Measurements from ENCODE around the gene LTBP1. TPM values are rescaled to one million over a fixed set of nuclear protein-coding genes. Genes with fewer than 3 reads are reported as not detected.
"Not testable (repeated sequence)": the region's sequence is repeated elsewhere in the genome, so short reads cannot be mapped to it uniquely, and the experiment has no call there.

The LTBP1 gene
- 8.7 and 13.0 TPM in 2 replicates for total RNA-seq (2014; rRNA removed; shearing (Covaris generic))

- Histone ChIP-seq H3K4me3 (peak within 1 kb of the TSS; percentile 84), H3K36me3 (no peaks in the 10 kb centered on the region), H3K4me1 (replicated peaks) (peaks cover 14% of the 10 kb centered on the region), H3K9me3 (replicated peaks) (no peaks in the 10 kb centered on the region), H3K27me3 (replicated peaks) (no peaks in the 10 kb centered on the region; the same call in 1 of the 2 replicates), H3K27ac (no peak within 1 kb of the TSS)
- peak; percentile 67 to 72 for DNase-seq (ENCODE audit: low read depth in 1 of 2, low spot score in 2 of 2)
These were observed at the start of gene LTBP1 for GRCh38 chr2:32946314-32947075. LTBP1 (plus strand) TSS chr2:32946953; CDS start chr2:32947325, 372 bp downstream.

- Histone ChIP-seq H3K4me3 (no peak overlapping the region), H3K4me1 (replicated peaks) (peaks cover 8% of the 10 kb centered on the region; the same call in 1 of the 2 replicates), H3K36me3 (no peaks in the 10 kb centered on the region), H3K27ac (no peak overlapping the region), H3K27me3 (replicated peaks) (no peaks in the 10 kb centered on the region), H3K9me3 (replicated peaks) (no peaks in the 10 kb centered on the region)
- no peak for DNase-seq (ENCODE audit: low read depth in 1 of 2, low spot score in 2 of 2)
These were observed 46.3 kb upstream of the LTBP1 start for GRCh38 chr2:32900246-32900973.

GRCh38 chr2:32901313-32901712 lies 45.4 kb upstream of the LTBP1 start:
- H3K4me1 ChIP-seq (replicated peaks), result peaks cover 8% of the 10 kb centered on the region; the same call in 1 of the 2 replicates
- no peaks in the 10 kb centered on the region for H3K36me3 ChIP-seq
- no peaks in the 10 kb centered on the region for H3K27me3 ChIP-seq (replicated peaks)
- no peaks in the 10 kb centered on the region for H3K9me3 ChIP-seq (replicated peaks)
- no peak for DNase-seq (ENCODE audit: low read depth in 1 of 2, low spot score in 2 of 2)
- no peak overlapping the region for H3K4me3 ChIP-seq
- no peak overlapping the region for H3K27ac ChIP-seq

GRCh38 chr2:32902174-32902573 lies 44.6 kb upstream of the LTBP1 start:
- no peak overlapping the region for H3K4me3 ChIP-seq
- H3K9me3 ChIP-seq (replicated peaks), result no peaks in the 10 kb centered on the region
- no peaks in the 10 kb centered on the region for H3K36me3 ChIP-seq
- H3K4me1 ChIP-seq (replicated peaks), result peaks cover 8% of the 10 kb centered on the region; the same call in 1 of the 2 replicates
- no peak for DNase-seq (ENCODE audit: low read depth in 1 of 2, low spot score in 2 of 2)
- H3K27me3 ChIP-seq (replicated peaks), result no peaks in the 10 kb centered on the region
- H3K27ac ChIP-seq, result no peak overlapping the region

- Histone ChIP-seq H3K4me3 (no peak overlapping the region), H3K9me3 (replicated peaks) (no peaks in the 10 kb centered on the region), H3K4me1 (replicated peaks) (peaks cover 8% of the 10 kb centered on the region; the same call in 1 of the 2 replicates), H3K27ac (no peak overlapping the region), H3K27me3 (replicated peaks) (no peaks in the 10 kb centered on the region), H3K36me3 (no peaks in the 10 kb centered on the region)
- DNase-seq (ENCODE audit: low read depth in 1 of 2, low spot score in 2 of 2), result peak in 1 of 2 experiments; percentile 39
These were observed 43.8 kb upstream of the LTBP1 start for GRCh38 chr2:32902986-32903385.

GRCh38 chr2:32904074-32904473 lies 42.7 kb upstream of the LTBP1 start:
- H3K4me1 ChIP-seq (replicated peaks), result peaks cover 8% of the 10 kb centered on the region; the same call in 1 of the 2 replicates
- no peaks in the 10 kb centered on the region for H3K9me3 ChIP-seq (replicated peaks)
- no peak overlapping the region for H3K4me3 ChIP-seq
- no peak overlapping the region for H3K27ac ChIP-seq
- no peak for DNase-seq (ENCODE audit: low read depth in 1 of 2, low spot score in 2 of 2)
- no peaks in the 10 kb centered on the region for H3K27me3 ChIP-seq (replicated peaks)
- H3K36me3 ChIP-seq, result no peaks in the 10 kb centered on the region

GRCh38 chr2:32904751-32905150 lies 42.0 kb upstream of the LTBP1 start:
- H3K36me3 ChIP-seq, result no peaks in the 10 kb centered on the region
- peaks cover 8% of the 10 kb centered on the region; the same call in 1 of the 2 replicates for H3K4me1 ChIP-seq (replicated peaks)
- no peaks in the 10 kb centered on the region for H3K9me3 ChIP-seq (replicated peaks)
- H3K27me3 ChIP-seq (replicated peaks), result no peaks in the 10 kb centered on the region
- no peak overlapping the region for H3K4me3 ChIP-seq
- no peak for DNase-seq (ENCODE audit: low read depth in 1 of 2, low spot score in 2 of 2)
- no peak overlapping the region for H3K27ac ChIP-seq

- Histone ChIP-seq H3K4me3 (no peak overlapping the region), H3K9me3 (replicated peaks) (no peaks in the 10 kb centered on the region), H3K27ac (no peak overlapping the region; the same call in 1 of the 2 replicates), H3K36me3 (no peaks in the 10 kb centered on the region), H3K27me3 (replicated peaks) (no peaks in the 10 kb centered on the region), H3K4me1 (replicated peaks) (peaks cover 8% of the 10 kb centered on the region; the same call in 1 of the 2 replicates)
- DNase-seq (ENCODE audit: low read depth in 1 of 2, low spot score in 2 of 2), result no peak
These were observed 41.5 kb upstream of the LTBP1 start for GRCh38 chr2:32905270-32905669.

GRCh38 chr2:32910883-32911598 lies 35.7 kb upstream of the LTBP1 start:
- H3K4me3 ChIP-seq, result no peak overlapping the region
- H3K27me3 ChIP-seq (replicated peaks), result no peaks in the 10 kb centered on the region
- no peak overlapping the region for H3K27ac ChIP-seq
- no peaks in the 10 kb centered on the region for H3K9me3 ChIP-seq (replicated peaks)
- no peaks in the 10 kb centered on the region for H3K36me3 ChIP-seq
- DNase-seq (ENCODE audit: low read depth in 1 of 2, low spot score in 2 of 2), result no peak
- H3K4me1 ChIP-seq (replicated peaks), result no peaks in the 10 kb centered on the region

GRCh38 chr2:32915694-32916093 lies 31.1 kb upstream of the LTBP1 start:
- DNase-seq (ENCODE audit: low read depth in 1 of 2, low spot score in 2 of 2), result no peak
- H3K4me1 ChIP-seq (replicated peaks), result peaks cover 4% of the 10 kb centered on the region

GRCh38 chr2:32918774-32919173 lies 28.0 kb upstream of the LTBP1 start:
- no peaks in the 10 kb centered on the region for H3K36me3 ChIP-seq
- no peak overlapping the region for H3K4me3 ChIP-seq
- no peaks in the 10 kb centered on the region for H3K27me3 ChIP-seq (replicated peaks)
- peak in 1 of 2 experiments; percentile 36 for DNase-seq (ENCODE audit: low read depth in 1 of 2, low spot score in 2 of 2)
- H3K4me1 ChIP-seq (replicated peaks), result peaks cover 4% of the 10 kb centered on the region
- H3K27ac ChIP-seq, result no peak overlapping the region
- H3K9me3 ChIP-seq (replicated peaks), result no peaks in the 10 kb centered on the region

More at GRCh38 chr2:32915694-32916093, 31.1 kb upstream of the LTBP1 start:
- Histone ChIP-seq H3K36me3 (no peaks in the 10 kb centered on the region), H3K27ac (no peak overlapping the region), H3K27me3 (replicated peaks) (no peaks in the 10 kb centered on the region), H3K4me3 (no peak overlapping the region), H3K9me3 (replicated peaks) (no peaks in the 10 kb centered on the region)

- H3K27ac ChIP-seq; H3K4me3 ChIP-seq; DNase-seq (ENCODE audit: low read depth in 1 of 2, low spot score in 2 of 2); H3K36me3 ChIP-seq; H3K27me3 ChIP-seq (replicated peaks); H3K4me1 ChIP-seq (replicated peaks); H3K9me3 ChIP-seq (replicated peaks): not testable (repeated sequence)
These were observed 26.9 kb upstream of the LTBP1 start for GRCh38 chr2:32919901-32920300.

- not testable (repeated sequence) for H3K4me1 ChIP-seq (replicated peaks); H3K4me3 ChIP-seq; H3K9me3 ChIP-seq (replicated peaks); H3K36me3 ChIP-seq; H3K27ac ChIP-seq; H3K27me3 ChIP-seq (replicated peaks); DNase-seq (ENCODE audit: low read depth in 1 of 2, low spot score in 2 of 2)
These were observed 25.3 kb upstream of the LTBP1 start for GRCh38 chr2:32921486-32921885.

All from SJSA1 (cell line).